ENCODE results near the gene ESYT2. TPM values are rescaled to one million over a fixed set of nuclear protein-coding genes. Genes with fewer than 3 reads are reported as not detected.

ESYT2 gene
- total and polyA plus RNA-seq, 2 experiments from 2014 or later: 15.8 to 40.3 TPM

- no peaks in the 10 kb centered on the region for H3K27me3 ChIP-seq
- H3K9me3 ChIP-seq (ENCODE audit: low read depth): no peaks in the 10 kb centered on the region
- TF ChIP-seq CTCF (IDR thresholded peaks at IDR 0.05; ENCODE audit: low read depth, low read length): no peak
- no peak overlapping the region for H3K4me3 ChIP-seq
- H3K36me3 ChIP-seq: peaks cover 9% of the 10 kb centered on the region
- DNase-seq (ENCODE audit: low read depth in 1 of 2, low spot score in 1 of 2): no peak
- no peaks in the 10 kb centered on the region for H3K4me1 ChIP-seq (ENCODE audit: low read depth)
- H3K27ac ChIP-seq: no peak overlapping the region
These were observed 97.5 kb downstream of the ESYT2 start for GRCh38 chr7:158731761-158732160.

GRCh38 chr7:158730383-158731346, 98.6 kb downstream of the ESYT2 start:
- no peak overlapping the region for H3K27ac ChIP-seq
- H3K9me3 ChIP-seq (ENCODE audit: low read depth): no peaks in the 10 kb centered on the region
- no peak for TF ChIP-seq CTCF (IDR thresholded peaks at IDR 0.05; ENCODE audit: low read depth, low read length)
- DNase-seq (ENCODE audit: low read depth in 1 of 2, low spot score in 1 of 2): peak in 1 of 2 donors; percentile 22
- H3K27me3 ChIP-seq: no peaks in the 10 kb centered on the region
- H3K36me3 ChIP-seq: peaks cover 9% of the 10 kb centered on the region
- no peaks in the 10 kb centered on the region for H3K4me1 ChIP-seq (ENCODE audit: low read depth)
- no peak overlapping the region for H3K4me3 ChIP-seq

GRCh38 chr7:158729646-158730382, 99.5 kb downstream of the ESYT2 start:
- Histone ChIP-seq H3K27ac (no peak overlapping the region), H3K9me3 (ENCODE audit: low read depth) (no peaks in the 10 kb centered on the region), H3K4me3 (no peak overlapping the region), H3K4me1 (ENCODE audit: low read depth) (no peaks in the 10 kb centered on the region), H3K36me3 (peaks cover 9% of the 10 kb centered on the region), H3K27me3 (no peaks in the 10 kb centered on the region)
- no peak for DNase-seq (ENCODE audit: low read depth in 1 of 2, low spot score in 1 of 2)
- no peak for TF ChIP-seq CTCF (IDR thresholded peaks at IDR 0.05; ENCODE audit: low read depth, low read length)

- H3K4me3 ChIP-seq: no peak overlapping the region
- no peak for TF ChIP-seq CTCF (IDR thresholded peaks at IDR 0.05; ENCODE audit: low read depth, low read length)
- no peak overlapping the region for H3K27ac ChIP-seq
- H3K4me1 ChIP-seq (ENCODE audit: low read depth): no peaks in the 10 kb centered on the region
- DNase-seq (ENCODE audit: low read depth in 1 of 2, low spot score in 1 of 2): no peak
- H3K9me3 ChIP-seq (ENCODE audit: low read depth): no peaks in the 10 kb centered on the region
- H3K27me3 ChIP-seq: no peaks in the 10 kb centered on the region
- peaks cover 9% of the 10 kb centered on the region for H3K36me3 ChIP-seq
These were observed 100.2 kb downstream of the ESYT2 start for GRCh38 chr7:158728911-158729645.

- Histone ChIP-seq H3K27me3 (no peaks in the 10 kb centered on the region), H3K4me1 (ENCODE audit: low read depth) (no peaks in the 10 kb centered on the region), H3K4me3 (no peak overlapping the region), H3K36me3 (peaks cover 1% of the 10 kb centered on the region), H3K27ac (no peak overlapping the region), H3K9me3 (ENCODE audit: low read depth) (no peaks in the 10 kb centered on the region)
- no peak for DNase-seq (ENCODE audit: low read depth in 1 of 2, low spot score in 1 of 2)
- no peak for TF ChIP-seq CTCF (IDR thresholded peaks at IDR 0.05; ENCODE audit: low read depth, low read length)
These were observed 101.6 kb downstream of the ESYT2 start for GRCh38 chr7:158727690-158728089.

All from cardiac muscle cell (in vitro differentiated cells and primary cell).